Neutrophil (primary cell): Measurements from ENCODE around the gene FMNL1.
A peak's percentile ranks its signal among the peaks of the same experiment; 100 is the strongest.
"Not testable (repeated sequence)": the region's sequence is repeated elsewhere in the genome, so short reads cannot be mapped to it uniquely, and the experiment has no call there.

Experiments
- H3K27ac ChIP-seq: fragments of 200-600 bp; sonication (generic); 2 replicates; pipeline ENCODE4 v1.5.1; 2016; ENCODE audit warnings: mild to moderate bottlenecking, moderate library complexity
- H3K27me3 ChIP-seq: fragments of 200-600 bp; sonication (generic); 2 replicates; pipeline ENCODE4 v1.6.0; 2016; ENCODE audit warnings: mild to moderate bottlenecking
- H3K36me3 ChIP-seq: fragments of 200-600 bp; sonication (generic); 2 replicates; pipeline ENCODE4 v1.5.1; 2017
- H3K4me1 ChIP-seq, 2 experiments: fragments of 200-600 bp in 1 of 2; sonication (generic) in 1 of 2; 1 replicate in 1 of 2; 2 replicates in 1 of 2; pipeline versions ENCODE4 v1.5.1 to v1.6.1; 2013 to 2016; ENCODE audit warnings: low read depth in 1 of 2, low read length in 1 of 2, mild to moderate bottlenecking in 1 of 2, moderate library complexity in 1 of 2; ENCODE audit not compliant: control insufficient read depth in 1 of 2, insufficient read depth in 1 of 2
- H3K4me3 ChIP-seq, 2 experiments: fragments of 200-600 bp in 1 of 2; sonication (generic) in 1 of 2; 1 replicate in 1 of 2; 2 replicates in 1 of 2; pipeline ENCODE4 v1.5.1; 2013 to 2016; ENCODE audit warnings: low read depth in 1 of 2, low read length in 1 of 2, mild to moderate bottlenecking in 1 of 2, moderate library complexity in 1 of 2
- H3K9me3 ChIP-seq: fragments of 200-600 bp; sonication (generic); 2 replicates; pipeline ENCODE4 v1.5.1; 2016
- TF ChIP-seq, protein P1 (sequence below): fragments of 200-600 bp; sonication (generic); IDR thresholded peaks from 2 replicates; pipeline ENCODE4 v1.5.1; 2016; ENCODE audit warnings: antibody characterized with exemption

FMNL1 gene

DNA sequence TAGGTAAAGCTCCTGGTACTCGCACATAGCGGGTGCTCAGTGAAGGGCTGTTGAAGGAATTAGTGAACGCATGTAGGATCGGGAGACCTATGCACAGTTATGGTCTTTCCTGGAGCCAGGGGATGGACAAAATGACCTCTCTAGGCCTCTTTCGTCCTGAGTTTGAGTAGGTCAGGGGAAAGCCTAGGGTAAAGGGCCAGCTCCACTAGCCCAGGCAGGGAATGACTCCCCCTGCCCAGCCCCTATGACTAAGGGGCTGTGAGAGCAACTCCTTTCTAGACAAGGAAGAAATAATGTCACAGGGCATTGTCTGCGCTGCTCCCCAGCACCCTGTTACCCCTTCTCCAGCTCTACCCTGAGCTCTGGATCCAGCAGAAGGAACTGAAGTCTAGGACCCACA, 24.6 kb upstream of the FMNL1 start:
- Histone ChIP-seq H3K4me3 (no peak overlapping the region), H3K27ac (no peak overlapping the region), H3K36me3 (no peaks in the 10 kb centered on the region), H3K27me3 (no peaks in the 10 kb centered on the region), H3K4me1 (peaks cover 32 to 35% of the 10 kb centered on the region in 2 experiments), H3K9me3 (no peaks in the 10 kb centered on the region)
- TF ChIP-seq, protein P1, sequence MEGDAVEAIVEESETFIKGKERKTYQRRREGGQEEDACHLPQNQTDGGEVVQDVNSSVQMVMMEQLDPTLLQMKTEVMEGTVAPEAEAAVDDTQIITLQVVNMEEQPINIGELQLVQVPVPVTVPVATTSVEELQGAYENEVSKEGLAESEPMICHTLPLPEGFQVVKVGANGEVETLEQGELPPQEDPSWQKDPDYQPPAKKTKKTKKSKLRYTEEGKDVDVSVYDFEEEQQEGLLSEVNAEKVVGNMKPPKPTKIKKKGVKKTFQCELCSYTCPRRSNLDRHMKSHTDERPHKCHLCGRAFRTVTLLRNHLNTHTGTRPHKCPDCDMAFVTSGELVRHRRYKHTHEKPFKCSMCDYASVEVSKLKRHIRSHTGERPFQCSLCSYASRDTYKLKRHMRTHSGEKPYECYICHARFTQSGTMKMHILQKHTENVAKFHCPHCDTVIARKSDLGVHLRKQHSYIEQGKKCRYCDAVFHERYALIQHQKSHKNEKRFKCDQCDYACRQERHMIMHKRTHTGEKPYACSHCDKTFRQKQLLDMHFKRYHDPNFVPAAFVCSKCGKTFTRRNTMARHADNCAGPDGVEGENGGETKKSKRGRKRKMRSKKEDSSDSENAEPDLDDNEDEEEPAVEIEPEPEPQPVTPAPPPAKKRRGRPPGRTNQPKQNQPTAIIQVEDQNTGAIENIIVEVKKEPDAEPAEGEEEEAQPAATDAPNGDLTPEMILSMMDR, result no peak

DNA sequence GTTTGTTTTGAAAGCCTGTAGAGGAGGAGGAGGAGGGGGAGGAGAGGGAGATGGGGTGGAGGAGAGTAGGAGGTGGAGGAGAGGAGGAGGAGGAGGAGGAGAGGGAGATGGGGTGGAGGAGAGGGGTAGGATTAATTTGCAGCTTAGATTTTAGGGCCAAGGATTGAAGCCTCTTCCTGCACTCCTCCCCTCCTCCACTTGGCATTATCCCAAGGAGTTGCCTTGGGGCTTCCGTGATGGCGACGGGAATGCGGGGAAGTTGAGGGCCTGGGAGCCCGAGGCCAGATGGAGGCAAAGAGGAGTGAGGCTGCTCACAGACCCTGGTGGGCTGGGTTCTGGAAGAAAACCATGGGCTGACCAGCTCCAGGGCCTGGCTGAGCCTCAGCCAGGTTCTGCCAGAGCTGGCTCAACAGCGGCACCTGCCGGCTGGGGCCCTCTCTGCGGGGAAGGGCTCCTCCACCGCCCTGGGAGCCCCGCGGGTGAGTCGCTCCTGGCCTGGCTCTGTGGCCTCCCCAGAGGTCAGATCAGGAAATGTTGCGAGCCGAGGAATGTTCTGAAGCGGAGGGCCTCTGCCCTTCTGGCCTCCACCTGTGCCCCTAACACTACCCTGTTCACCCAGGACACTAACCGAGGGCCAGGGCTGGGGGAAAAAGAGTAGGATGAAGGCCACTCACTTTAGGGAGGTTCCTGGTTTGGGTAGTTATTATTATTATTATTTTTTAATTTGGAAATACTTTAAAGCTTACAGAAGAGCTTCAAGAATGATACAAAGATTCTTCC, 23.9 kb upstream of the FMNL1 start:
- H3K27ac ChIP-seq, result peak overlapping the region; percentile 21
- H3K27me3 ChIP-seq, result no peaks in the 10 kb centered on the region
- peaks cover 38% of the 10 kb centered on the region in 2 experiments for H3K4me1 ChIP-seq
- H3K36me3 ChIP-seq, result no peaks in the 10 kb centered on the region
- H3K9me3 ChIP-seq, result no peaks in the 10 kb centered on the region
- TF ChIP-seq, protein P1, result peak; percentile 97
- H3K4me3 ChIP-seq, result peak overlapping the region in 1 of 2 experiments; percentile 8

DNA sequence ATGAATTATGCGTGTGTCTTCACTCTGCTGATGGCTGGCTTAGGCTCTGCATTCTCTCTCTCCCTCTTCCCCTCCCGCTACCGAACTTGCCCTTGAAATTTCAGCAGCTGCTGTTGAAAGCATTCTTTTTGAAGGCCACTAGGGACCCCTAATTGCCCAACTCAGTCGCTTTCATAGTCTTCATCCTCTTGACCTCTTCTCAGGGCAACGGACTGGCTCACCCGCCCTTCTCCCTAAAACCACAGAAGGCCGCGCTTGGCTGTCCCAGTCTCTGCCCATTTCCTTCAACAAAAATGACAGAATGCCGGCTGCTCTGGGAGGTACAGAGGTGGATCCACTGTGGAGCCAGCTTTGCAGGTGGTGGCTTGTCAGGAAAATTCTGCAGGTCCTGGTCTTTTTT, 21.0 kb upstream of the FMNL1 start:
- TF ChIP-seq, protein P1, result no peak
- H3K36me3 ChIP-seq, result no peaks in the 10 kb centered on the region
- H3K9me3 ChIP-seq, result no peaks in the 10 kb centered on the region
- peaks cover 47 to 48% of the 10 kb centered on the region in 2 experiments for H3K4me1 ChIP-seq
- no peaks in the 10 kb centered on the region for H3K27me3 ChIP-seq
- H3K27ac ChIP-seq, result peak overlapping the region; percentile 61
- peak overlapping the region in 1 of 2 experiments; percentile 13 for H3K4me3 ChIP-seq

DNA sequence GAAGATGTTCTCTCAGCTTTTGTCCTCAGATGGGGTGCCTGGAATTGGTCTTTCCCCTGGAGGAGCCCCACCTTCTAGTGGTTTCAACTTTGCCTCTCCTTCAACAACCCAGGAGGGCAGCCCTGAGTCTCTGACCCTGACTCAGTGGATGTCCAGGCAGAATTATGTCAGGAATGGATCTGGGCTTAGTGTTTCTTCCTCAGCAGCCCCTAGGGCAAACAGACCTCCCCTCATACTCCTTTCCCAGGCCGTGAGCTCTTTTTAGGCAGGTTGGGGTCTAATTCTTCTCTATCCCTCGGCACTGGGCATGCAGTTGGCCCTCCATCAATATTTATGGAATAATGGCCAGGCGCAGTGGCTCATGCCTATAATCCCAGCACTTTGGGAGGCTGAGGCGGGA, 20.2 kb upstream of the FMNL1 start:
- Histone ChIP-seq H3K4me1 (peaks cover 47 to 48% of the 10 kb centered on the region in 2 experiments), H3K27ac (peak overlapping the region; percentile 75), H3K4me3 (no peak overlapping the region)

DNA sequence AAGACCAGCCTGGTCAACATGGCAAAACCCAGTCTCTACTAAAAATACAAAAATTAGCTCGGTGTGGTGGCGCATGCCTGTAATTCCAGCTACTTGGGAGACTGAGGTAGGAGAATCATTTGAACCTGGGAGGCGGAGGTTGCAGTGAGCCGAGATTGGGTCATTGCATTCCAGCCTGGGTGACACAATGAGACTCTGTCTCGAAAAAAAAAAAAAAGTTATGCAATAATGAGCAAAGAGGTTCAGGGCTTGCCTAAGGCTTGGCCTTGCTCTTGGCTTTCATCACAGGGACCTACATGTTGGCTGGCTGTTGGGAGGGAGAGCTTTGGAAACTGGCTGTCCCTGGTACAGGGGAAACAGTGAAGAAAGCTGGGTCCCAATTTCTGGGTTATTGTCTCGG, 19.8 kb upstream of the FMNL1 start:
- peaks cover 47 to 48% of the 10 kb centered on the region in 2 experiments for H3K4me1 ChIP-seq
- H3K27me3 ChIP-seq, H3K9me3 ChIP-seq, H3K36me3 ChIP-seq: not testable (repeated sequence)
- peak overlapping the region; percentile 75 for H3K27ac ChIP-seq
- H3K4me3 ChIP-seq, result peak overlapping the region in 1 of 2 experiments; percentile 15

More for the DNA sequence above, 20.2 kb upstream of the FMNL1 start:
- H3K9me3 ChIP-seq, result no peaks in the 10 kb centered on the region
- TF ChIP-seq, protein P1, result no peak
- peaks cover 5% of the 10 kb centered on the region for H3K36me3 ChIP-seq
- H3K27me3 ChIP-seq, result no peaks in the 10 kb centered on the region

DNA sequence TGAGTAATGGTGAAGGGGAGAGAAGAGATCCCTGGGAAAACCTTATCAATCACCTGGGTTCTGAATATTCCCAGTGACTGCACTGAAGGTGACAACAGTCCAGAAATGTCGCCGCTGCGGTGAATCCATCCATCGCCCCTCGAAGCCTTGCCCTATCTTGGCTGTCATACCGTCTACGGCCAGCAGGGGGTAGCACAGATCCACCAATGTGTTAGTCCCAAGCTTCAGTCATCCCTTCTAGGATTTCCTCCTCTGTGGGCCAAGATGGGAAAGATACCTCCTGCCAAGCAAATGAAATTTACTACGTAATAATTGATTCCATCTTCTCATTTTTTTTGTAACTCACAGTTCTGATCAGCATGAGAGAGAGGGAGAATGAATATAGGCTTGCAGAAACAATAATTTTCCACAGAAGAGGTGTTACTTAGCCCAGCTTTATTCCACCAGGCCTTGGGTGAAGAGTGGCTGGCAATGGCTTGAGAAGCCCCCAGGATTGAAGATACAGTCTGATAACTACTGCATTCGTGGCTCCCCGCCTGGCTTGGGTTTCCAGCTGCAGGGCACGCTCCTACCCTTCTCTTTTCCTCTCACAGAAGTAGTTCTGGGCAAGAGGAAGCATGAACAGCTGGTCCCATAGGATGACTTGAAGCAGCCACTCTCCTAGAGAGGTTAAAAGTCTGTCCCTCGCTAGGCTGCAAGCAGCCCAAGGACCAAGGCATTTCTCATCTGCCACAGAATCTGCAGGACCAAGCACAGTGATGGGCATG, 2.6 kb upstream of the FMNL1 start:
- Histone ChIP-seq H3K27ac (peak overlapping the region; percentile 99), H3K27me3 (no peaks in the 10 kb centered on the region), H3K4me1 (peaks cover 25 to 44% of the 10 kb centered on the region in 2 experiments), H3K4me3 (peak overlapping the region; percentile 74 to 94), H3K9me3 (no peaks in the 10 kb centered on the region), H3K36me3 (peaks cover 72% of the 10 kb centered on the region)
- TF ChIP-seq, protein P1, result peak; percentile 98
